Measurements from ENCODE around the gene NTRK3.

- TF ChIP-seq CTCF (IDR thresholded peaks at IDR 0.05; ENCODE audit: low read depth, low read length, poor library complexity, severe bottlenecking) = no peak
- TF ChIP-seq EZH2phosphoT487 (IDR thresholded peaks at IDR 0.05; ENCODE audit: borderline replicate concordance, low read length) = no peak
Observed at GRCh38 chr15:87949151-87949574, 307.4 kb downstream of the NTRK3 start.
